Right hindlimb (tissue), 1 donor: ENCODE measurements around the gene RAB5IF.
"Not testable (repeated sequence)": the region's sequence is repeated elsewhere in the genome, so short reads cannot be mapped to it uniquely, and the experiment has no call there.

ENCODE experiments used
- DNase-seq: peaks from one replicate; pipeline ENCODE4 v3.0.0-alpha.2; 2018

Gene RAB5IF

GRCh38 chr20:36605399-36606157 is at the start of gene RAB5IF:
RAB5IF (plus strand) TSS chr20:36605779; CDS start chr20:36605952, 173 bp downstream.
- DNase-seq, result peak; percentile 99

GRCh38 chr20:36562724-36563123 is 42.9 kb upstream of the RAB5IF start:
- no peak for DNase-seq

GRCh38 chr20:36563374-36563773 is 42.2 kb upstream of the RAB5IF start:
- DNase-seq, result no peak

GRCh38 chr20:36564078-36564725 is 41.4 kb upstream of the RAB5IF start:
- DNase-seq, result not testable (repeated sequence)

GRCh38 chr20:36564726-36565121 is 40.9 kb upstream of the RAB5IF start:
- DNase-seq, result not testable (repeated sequence)

- no peak for DNase-seq
These were observed 40.1 kb upstream of the RAB5IF start for GRCh38 chr20:36565520-36565919.

- DNase-seq, result no peak
These were observed 35.6 kb upstream of the RAB5IF start for GRCh38 chr20:36569847-36570429.

GRCh38 chr20:36571564-36572504 is 33.7 kb upstream of the RAB5IF start:
- no peak for DNase-seq

- DNase-seq, result no peak
These were observed 32.9 kb upstream of the RAB5IF start for GRCh38 chr20:36572701-36573102.

- DNase-seq, result peak; percentile 95
These were observed 32.3 kb upstream of the RAB5IF start, which contains the start of gene TGIF2 for GRCh38 chr20:36573103-36573797. TGIF2 (plus strand) TSS chr20:36573597; CDS start chr20:36578775, 5,178 bp downstream.

- DNase-seq, result peak; percentile 72
These were observed 31.7 kb upstream of the RAB5IF start for GRCh38 chr20:36573798-36574365.

GRCh38 chr20:36574366-36575135 is 31.0 kb upstream of the RAB5IF start:
- peak; percentile 75 for DNase-seq

GRCh38 chr20:36576081-36576445 is 29.5 kb upstream of the RAB5IF start:
- no peak for DNase-seq

- no peak for DNase-seq
These were observed 27.1 kb upstream of the RAB5IF start for GRCh38 chr20:36578356-36579041.

- no peak for DNase-seq
These were observed 25.5 kb upstream of the RAB5IF start for GRCh38 chr20:36579996-36580545.

- DNase-seq, result no peak
These were observed 23.3 kb upstream of the RAB5IF start for GRCh38 chr20:36582322-36582721.

- DNase-seq, result no peak
These were observed 22.8 kb upstream of the RAB5IF start for GRCh38 chr20:36582821-36583220.

- DNase-seq, result no peak
These were observed 21.5 kb upstream of the RAB5IF start for GRCh38 chr20:36584018-36584481.

- no peak for DNase-seq
These were observed 20.0 kb upstream of the RAB5IF start for GRCh38 chr20:36585410-36586125.
